ENCODE measurements around the gene KIF19. TPM values are rescaled to one million over a fixed set of nuclear protein-coding genes. Genes with fewer than 3 reads are reported as not detected.

The KIF19 gene
- total RNA-seq, 1 experiment from 2014 or later: not detected

DNA sequence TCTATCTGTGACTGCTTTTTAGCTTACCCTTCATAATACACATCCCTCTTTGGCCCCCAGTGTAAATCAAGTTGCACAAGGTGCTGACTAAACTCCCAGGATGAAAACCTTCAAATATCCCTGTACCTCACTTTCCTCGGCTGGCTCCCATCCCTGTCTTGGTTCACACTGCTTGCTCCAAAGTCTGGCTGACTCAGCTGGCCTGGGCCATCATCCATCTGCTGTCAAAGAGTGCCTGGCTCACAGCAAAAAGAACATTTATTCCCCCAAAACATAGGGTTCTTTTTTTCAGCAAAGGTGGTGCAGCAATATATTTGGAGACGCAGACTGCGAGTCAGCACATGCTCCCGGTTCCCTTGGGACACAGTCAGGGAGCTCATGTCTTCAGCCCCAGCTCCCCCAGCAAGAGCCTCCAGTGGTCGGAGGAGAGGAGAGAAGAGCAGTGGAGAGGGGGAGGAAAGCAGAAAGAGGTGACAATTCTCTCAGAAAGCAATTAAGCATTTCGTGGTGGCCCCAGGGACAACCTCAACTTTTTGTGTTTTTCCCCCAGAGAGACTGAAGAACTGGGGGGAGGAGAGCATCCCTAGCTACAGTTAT, 67.4 kb downstream of the KIF19 start:
- DNase-seq (ENCODE audit: low read depth, low spot score): no peak
- Histone ChIP-seq H3K27ac (ENCODE audit: low read length) (no peak overlapping the region), H3K27me3 (ENCODE audit: control insufficient read depth, insufficient read depth, low read length) (no peaks in the 10 kb centered on the region), H3K4me3 (ENCODE audit: low read depth in 2 of 2, low read length in 2 of 2) (no peak overlapping the region), H3K36me3 (ENCODE audit: control insufficient read depth, insufficient read depth, low read length) (no peaks in the 10 kb centered on the region), H3K4me1 (ENCODE audit: control insufficient read depth, insufficient read depth, low read length) (no peaks in the 10 kb centered on the region), H3K9me3 (ENCODE audit: control insufficient read depth, insufficient read depth, low read depth, low read length) (no peaks in the 10 kb centered on the region)
- ATAC-seq: no peak
- TF ChIP-seq, protein P1, sequence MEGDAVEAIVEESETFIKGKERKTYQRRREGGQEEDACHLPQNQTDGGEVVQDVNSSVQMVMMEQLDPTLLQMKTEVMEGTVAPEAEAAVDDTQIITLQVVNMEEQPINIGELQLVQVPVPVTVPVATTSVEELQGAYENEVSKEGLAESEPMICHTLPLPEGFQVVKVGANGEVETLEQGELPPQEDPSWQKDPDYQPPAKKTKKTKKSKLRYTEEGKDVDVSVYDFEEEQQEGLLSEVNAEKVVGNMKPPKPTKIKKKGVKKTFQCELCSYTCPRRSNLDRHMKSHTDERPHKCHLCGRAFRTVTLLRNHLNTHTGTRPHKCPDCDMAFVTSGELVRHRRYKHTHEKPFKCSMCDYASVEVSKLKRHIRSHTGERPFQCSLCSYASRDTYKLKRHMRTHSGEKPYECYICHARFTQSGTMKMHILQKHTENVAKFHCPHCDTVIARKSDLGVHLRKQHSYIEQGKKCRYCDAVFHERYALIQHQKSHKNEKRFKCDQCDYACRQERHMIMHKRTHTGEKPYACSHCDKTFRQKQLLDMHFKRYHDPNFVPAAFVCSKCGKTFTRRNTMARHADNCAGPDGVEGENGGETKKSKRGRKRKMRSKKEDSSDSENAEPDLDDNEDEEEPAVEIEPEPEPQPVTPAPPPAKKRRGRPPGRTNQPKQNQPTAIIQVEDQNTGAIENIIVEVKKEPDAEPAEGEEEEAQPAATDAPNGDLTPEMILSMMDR (IDR thresholded peaks at IDR 0.05): no peak
- TF ChIP-seq SIN3A (IDR thresholded peaks at IDR 0.05; ENCODE audit: borderline replicate concordance, insufficient read depth, low read depth, low read length) (no peak), TCF7L2 (IDR thresholded peaks at IDR 0.05; ENCODE audit: low read depth, low read length) (no peak), POLR2AphosphoS5 (IDR thresholded peaks at IDR 0.05; ENCODE audit: low read depth, low read length) (no peak)
- TF ChIP-seq, protein P2, sequence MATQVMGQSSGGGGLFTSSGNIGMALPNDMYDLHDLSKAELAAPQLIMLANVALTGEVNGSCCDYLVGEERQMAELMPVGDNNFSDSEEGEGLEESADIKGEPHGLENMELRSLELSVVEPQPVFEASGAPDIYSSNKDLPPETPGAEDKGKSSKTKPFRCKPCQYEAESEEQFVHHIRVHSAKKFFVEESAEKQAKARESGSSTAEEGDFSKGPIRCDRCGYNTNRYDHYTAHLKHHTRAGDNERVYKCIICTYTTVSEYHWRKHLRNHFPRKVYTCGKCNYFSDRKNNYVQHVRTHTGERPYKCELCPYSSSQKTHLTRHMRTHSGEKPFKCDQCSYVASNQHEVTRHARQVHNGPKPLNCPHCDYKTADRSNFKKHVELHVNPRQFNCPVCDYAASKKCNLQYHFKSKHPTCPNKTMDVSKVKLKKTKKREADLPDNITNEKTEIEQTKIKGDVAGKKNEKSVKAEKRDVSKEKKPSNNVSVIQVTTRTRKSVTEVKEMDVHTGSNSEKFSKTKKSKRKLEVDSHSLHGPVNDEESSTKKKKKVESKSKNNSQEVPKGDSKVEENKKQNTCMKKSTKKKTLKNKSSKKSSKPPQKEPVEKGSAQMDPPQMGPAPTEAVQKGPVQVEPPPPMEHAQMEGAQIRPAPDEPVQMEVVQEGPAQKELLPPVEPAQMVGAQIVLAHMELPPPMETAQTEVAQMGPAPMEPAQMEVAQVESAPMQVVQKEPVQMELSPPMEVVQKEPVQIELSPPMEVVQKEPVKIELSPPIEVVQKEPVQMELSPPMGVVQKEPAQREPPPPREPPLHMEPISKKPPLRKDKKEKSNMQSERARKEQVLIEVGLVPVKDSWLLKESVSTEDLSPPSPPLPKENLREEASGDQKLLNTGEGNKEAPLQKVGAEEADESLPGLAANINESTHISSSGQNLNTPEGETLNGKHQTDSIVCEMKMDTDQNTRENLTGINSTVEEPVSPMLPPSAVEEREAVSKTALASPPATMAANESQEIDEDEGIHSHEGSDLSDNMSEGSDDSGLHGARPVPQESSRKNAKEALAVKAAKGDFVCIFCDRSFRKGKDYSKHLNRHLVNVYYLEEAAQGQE (IDR thresholded peaks at IDR 0.05; ENCODE audit: insufficient read depth in 1 of 2, low read depth in 2 of 2, low read length in 1 of 2): no peak
- CTCF ChIA-PET: no interaction called here
- no TSS peak for BruUV-seq (replicated peaks)
- POLR2A ChIA-PET: no interaction called here
- in situ Hi-C loops (cut with HindIII; ENCODE audit: low pct_unique_long_range_greater_than_20kb, low sequenced_read_pairs) (no loop called here), intact Hi-C loops (cut with micrococcal nuclease; ENCODE audit: unreplicated experiment) (no loop called here)

DNA sequence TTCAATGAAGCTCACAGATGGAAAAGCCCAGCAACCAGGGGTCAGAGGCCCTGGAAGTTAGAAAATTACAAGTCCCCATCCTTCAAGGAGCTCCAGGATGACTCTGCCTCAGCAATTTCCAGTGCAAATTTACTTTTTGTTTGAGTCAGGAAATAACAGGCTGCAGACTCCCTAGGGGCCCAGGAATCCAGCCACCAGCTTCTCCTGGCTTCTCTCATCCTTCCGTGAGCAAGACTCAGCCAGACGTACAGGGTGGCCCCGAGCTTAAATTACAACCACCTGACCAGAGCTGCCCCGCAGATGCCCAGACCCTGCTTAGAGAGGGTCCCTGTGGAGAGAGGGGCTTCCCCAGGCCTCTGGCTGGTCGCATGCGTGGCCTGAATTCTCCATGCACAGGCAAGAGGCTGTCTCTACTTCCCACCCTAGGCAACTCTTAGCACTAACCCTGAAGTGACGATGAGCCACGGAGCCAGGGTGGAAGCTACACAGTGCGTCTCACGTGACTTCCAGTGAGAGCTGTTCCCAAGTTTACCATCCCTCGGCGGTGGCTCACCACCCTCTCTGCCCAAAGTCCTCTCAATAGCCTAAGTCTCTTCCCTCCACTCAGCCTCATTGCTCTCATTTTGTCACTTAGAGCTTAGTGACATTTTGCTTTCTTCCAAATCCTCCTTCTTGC, 68.4 kb downstream of the KIF19 start:
- no peak for ATAC-seq
- no peak for TF ChIP-seq TCF7L2 (IDR thresholded peaks at IDR 0.05; ENCODE audit: low read depth, low read length)
- no peak for TF ChIP-seq SIN3A (IDR thresholded peaks at IDR 0.05; ENCODE audit: borderline replicate concordance, insufficient read depth, low read depth, low read length)
- TF ChIP-seq POLR2AphosphoS5 (IDR thresholded peaks at IDR 0.05; ENCODE audit: low read depth, low read length): no peak
- Histone ChIP-seq H3K27ac (ENCODE audit: low read length) (no peak overlapping the region), H3K27me3 (ENCODE audit: control insufficient read depth, insufficient read depth, low read length) (no peaks in the 10 kb centered on the region), H3K9me3 (ENCODE audit: control insufficient read depth, insufficient read depth, low read depth, low read length) (no peaks in the 10 kb centered on the region), H3K36me3 (ENCODE audit: control insufficient read depth, insufficient read depth, low read length) (no peaks in the 10 kb centered on the region), H3K4me1 (ENCODE audit: control insufficient read depth, insufficient read depth, low read length) (no peaks in the 10 kb centered on the region), H3K4me3 (ENCODE audit: low read depth in 2 of 2, low read length in 2 of 2) (no peak overlapping the region)
- no peak for DNase-seq (ENCODE audit: low read depth, low spot score)
- intact Hi-C loops (cut with micrococcal nuclease; ENCODE audit: unreplicated experiment) (no loop called here), in situ Hi-C loops (cut with HindIII; ENCODE audit: low pct_unique_long_range_greater_than_20kb, low sequenced_read_pairs) (no loop called here)
- ChIA-PET POLR2A (no interaction called here), CTCF (interaction anchor here (1.2 kb wide), 1 partner anchor 14 kb away, joined by 3 read pairs; no protein-coding TSS in a partner anchor)
- BruUV-seq (replicated peaks): no TSS peak

DNA sequence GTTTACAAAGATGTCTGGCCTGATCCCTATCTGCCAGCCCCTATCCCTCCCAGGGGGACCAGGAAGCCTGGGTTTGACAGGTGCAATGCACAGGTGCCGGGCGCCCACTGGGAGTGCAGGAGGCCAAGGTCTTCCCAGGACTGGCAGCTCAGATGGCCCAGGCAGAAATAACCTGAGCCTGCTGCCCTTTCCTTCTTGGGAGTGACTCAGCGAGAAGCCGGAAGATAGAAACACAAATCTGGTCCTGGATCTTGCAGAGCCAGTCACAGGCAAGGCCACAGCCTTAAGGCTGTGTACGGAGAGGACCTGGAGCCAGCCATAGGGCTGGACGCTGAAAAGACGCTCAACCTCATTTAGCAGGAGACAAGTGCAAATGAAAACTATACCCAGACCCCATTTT, 69.0 kb downstream of the KIF19 start:
- ChIA-PET CTCF (interaction anchor here (1.2 kb wide), 1 partner anchor 14 kb away, joined by 3 read pairs; no protein-coding TSS in a partner anchor), POLR2A (no interaction called here)
- Histone ChIP-seq H3K9me3 (ENCODE audit: control insufficient read depth, insufficient read depth, low read depth, low read length) (no peaks in the 10 kb centered on the region), H3K36me3 (ENCODE audit: control insufficient read depth, insufficient read depth, low read length) (no peaks in the 10 kb centered on the region), H3K27me3 (ENCODE audit: control insufficient read depth, insufficient read depth, low read length) (no peaks in the 10 kb centered on the region), H3K4me3 (ENCODE audit: low read depth in 2 of 2, low read length in 2 of 2) (no peak overlapping the region), H3K4me1 (ENCODE audit: control insufficient read depth, insufficient read depth, low read length) (no peaks in the 10 kb centered on the region), H3K27ac (ENCODE audit: low read length) (no peak overlapping the region)
- DNase-seq (ENCODE audit: low read depth, low spot score): no peak
- peak; percentile 54; the same call in 1 of the 2 replicates for ATAC-seq
- TF ChIP-seq SIN3A (IDR thresholded peaks at IDR 0.05; ENCODE audit: borderline replicate concordance, insufficient read depth, low read depth, low read length) (no peak), TCF7L2 (IDR thresholded peaks at IDR 0.05; ENCODE audit: low read depth, low read length) (no peak), POLR2AphosphoS5 (IDR thresholded peaks at IDR 0.05; ENCODE audit: low read depth, low read length) (no peak)
- TF ChIP-seq, protein P1 (IDR thresholded peaks at IDR 0.05): no peak
- TF ChIP-seq, protein P2 (IDR thresholded peaks at IDR 0.05; ENCODE audit: insufficient read depth in 1 of 2, low read depth in 2 of 2, low read length in 1 of 2): no peak
- in situ Hi-C loops (cut with HindIII; ENCODE audit: low pct_unique_long_range_greater_than_20kb, low sequenced_read_pairs) (no loop called here), intact Hi-C loops (cut with micrococcal nuclease; ENCODE audit: unreplicated experiment) (no loop called here)
- BruUV-seq (replicated peaks): no TSS peak
